BE2C (cell line): ENCODE results near the gene NMRAL1.

Experiments
- DNase-seq: peaks from one replicate; pipeline ENCODE4 v3.0.0-alpha.2; 2020
- H3K27me3 ChIP-seq: fragments of 250-450 bp; sonication (Bioruptor Pico); 2 replicates; pipeline ENCODE4 v1.5.1; 2020; ENCODE audit warnings: mild to moderate bottlenecking
- H3K36me3 ChIP-seq: fragments of 250-450 bp; sonication (Bioruptor Pico); 2 replicates; pipeline ENCODE4 v1.5.1; 2020; ENCODE audit warnings: mild to moderate bottlenecking
- H3K4me1 ChIP-seq: fragments of 250-450 bp; sonication (Bioruptor Pico); 2 replicates; pipeline ENCODE4 v1.5.1; 2020
- H3K4me3 ChIP-seq: 2 replicates; pipeline ENCODE4 v1.5.1; 2011; ENCODE audit warnings: low read depth, low read length
- H3K9me3 ChIP-seq: fragments of 250-450 bp; sonication (Bioruptor Pico); 2 replicates; pipeline ENCODE4 v1.5.1; 2020
- CTCF ChIP-seq: IDR thresholded peaks from 2 replicates; pipeline ENCODE4 v1.5.1; 2012; ENCODE audit warnings: mild to moderate bottlenecking, low read depth, low read length

NMRAL1 gene

DNA sequence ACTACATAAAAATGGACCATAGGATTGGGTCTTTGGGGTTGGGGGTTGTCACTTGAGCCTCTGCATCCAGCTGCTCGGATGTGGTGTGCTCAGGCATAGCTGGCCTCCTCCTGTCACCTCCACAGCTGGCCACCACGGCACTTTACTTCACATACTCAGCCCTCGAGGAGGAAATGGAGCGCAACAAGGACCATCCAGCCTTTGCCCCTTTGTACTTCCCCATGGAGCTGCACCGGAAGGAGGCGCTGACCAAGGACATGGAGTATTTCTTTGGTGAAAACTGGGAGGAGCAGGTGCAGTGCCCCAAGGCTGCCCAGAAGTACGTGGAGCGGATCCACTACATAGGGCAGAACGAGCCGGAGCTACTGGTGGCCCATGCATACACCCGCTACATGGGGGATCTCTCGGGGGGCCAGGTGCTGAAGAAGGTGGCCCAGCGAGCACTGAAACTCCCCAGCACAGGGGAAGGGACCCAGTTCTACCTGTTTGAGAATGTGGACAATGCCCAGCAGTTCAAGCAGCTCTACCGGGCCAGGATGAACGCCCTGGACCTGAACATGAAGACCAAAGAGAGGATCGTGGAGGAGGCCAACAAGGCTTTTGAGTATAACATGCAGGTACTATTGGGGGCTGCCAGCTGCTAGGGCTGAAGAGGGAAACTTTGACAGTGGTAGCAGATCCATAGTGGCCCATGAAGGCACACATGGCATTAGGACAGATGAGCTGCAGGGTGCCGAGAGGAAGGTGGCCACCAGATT, 33.3 kb upstream of the NMRAL1 start:
- no peak for DNase-seq
- TF ChIP-seq CTCF = no peak
- H3K4me1 ChIP-seq = no peaks in the 10 kb centered on the region
- no peak overlapping the region for H3K4me3 ChIP-seq
- H3K36me3 ChIP-seq = peaks cover 53% of the 10 kb centered on the region
- no peaks in the 10 kb centered on the region for H3K27me3 ChIP-seq
- no peaks in the 10 kb centered on the region for H3K9me3 ChIP-seq

DNA sequence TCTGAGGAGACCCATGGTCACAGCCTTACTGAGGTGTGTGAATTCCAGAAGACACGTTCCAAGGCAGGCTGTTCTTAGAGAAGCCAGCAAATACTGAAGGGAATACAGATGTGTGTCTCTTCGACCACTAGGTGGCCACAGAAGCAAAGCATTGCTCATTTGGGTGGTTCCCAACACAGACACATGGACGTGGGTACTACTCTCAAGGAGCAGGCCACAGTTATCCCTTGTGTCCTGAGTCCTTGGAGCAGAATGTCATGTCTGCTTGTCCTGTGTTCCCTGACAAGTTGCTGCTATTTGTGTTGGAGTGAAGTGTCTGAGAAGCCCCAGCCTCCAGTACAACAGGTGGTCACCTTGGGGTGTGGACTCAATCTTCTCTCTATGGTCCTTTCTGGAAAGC, 32.0 kb upstream of the NMRAL1 start:
- no peaks in the 10 kb centered on the region for H3K27me3 ChIP-seq
- no peaks in the 10 kb centered on the region for H3K9me3 ChIP-seq
- DNase-seq = peak; percentile 63
- H3K4me3 ChIP-seq = no peak overlapping the region
- no peaks in the 10 kb centered on the region for H3K4me1 ChIP-seq
- H3K36me3 ChIP-seq = peaks cover 41% of the 10 kb centered on the region
- TF ChIP-seq CTCF = peak; percentile 91

GRCh38 chr16:4505356-4506147, 31.1 kb upstream of the NMRAL1 start:
- DNase-seq = no peak
- H3K9me3 ChIP-seq = no peaks in the 10 kb centered on the region
- H3K27me3 ChIP-seq = no peaks in the 10 kb centered on the region
- H3K4me1 ChIP-seq = no peaks in the 10 kb centered on the region
- peaks cover 32% of the 10 kb centered on the region for H3K36me3 ChIP-seq
- no peak overlapping the region for H3K4me3 ChIP-seq
- no peak for TF ChIP-seq CTCF

DNA sequence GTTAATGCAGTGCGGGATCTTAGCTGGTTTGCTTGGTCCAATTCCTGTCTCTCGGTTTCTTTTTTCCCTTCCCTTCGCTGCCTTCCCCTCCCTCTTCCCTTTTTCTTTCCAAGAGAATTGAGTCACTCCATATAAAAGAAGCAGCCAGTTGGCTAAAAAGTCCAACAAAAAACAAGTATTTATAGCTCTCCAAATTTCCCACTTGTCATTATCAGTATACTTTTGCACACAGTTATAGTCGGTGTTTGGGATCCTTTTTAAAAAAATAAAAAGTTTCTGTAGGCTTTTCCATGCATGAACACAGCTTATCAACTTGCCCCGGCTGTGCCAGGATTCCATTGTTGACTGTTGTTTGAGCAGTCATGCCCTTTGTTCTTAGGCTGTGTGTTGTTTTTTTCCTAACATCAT, 26.6 kb upstream of the NMRAL1 start:
- no peak for DNase-seq

DNA sequence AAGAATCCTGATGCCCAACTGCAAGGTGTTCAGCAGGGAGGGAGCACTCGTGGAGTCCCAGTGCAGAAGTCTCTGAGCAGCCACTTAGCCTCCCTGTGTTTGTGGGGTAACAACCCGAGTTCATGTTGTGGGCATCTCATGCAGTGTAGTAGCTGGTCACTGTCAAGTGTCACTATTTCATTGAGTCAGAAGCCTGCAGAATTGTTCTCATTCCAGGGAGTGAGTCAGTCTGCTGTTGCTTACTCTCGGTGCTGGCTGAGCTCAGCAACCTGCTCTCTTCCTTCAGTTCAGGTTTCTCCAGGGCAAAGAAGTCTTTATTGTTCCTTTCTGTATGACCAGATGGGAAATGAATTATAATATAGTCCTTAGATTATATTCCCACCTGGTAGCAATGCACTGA, 25.8 kb upstream of the NMRAL1 start:
- no peak for TF ChIP-seq CTCF
- Histone ChIP-seq H3K4me1 (no peaks in the 10 kb centered on the region), H3K4me3 (no peak overlapping the region)

More for the DNA sequence above, 26.6 kb upstream of the NMRAL1 start:
- Histone ChIP-seq H3K4me3 (no peak overlapping the region), H3K9me3 (no peaks in the 10 kb centered on the region), H3K27me3 (no peaks in the 10 kb centered on the region), H3K4me1 (no peaks in the 10 kb centered on the region), H3K36me3 (no peaks in the 10 kb centered on the region; the same call in 1 of the 2 replicates)
- no peak for TF ChIP-seq CTCF

DNA sequence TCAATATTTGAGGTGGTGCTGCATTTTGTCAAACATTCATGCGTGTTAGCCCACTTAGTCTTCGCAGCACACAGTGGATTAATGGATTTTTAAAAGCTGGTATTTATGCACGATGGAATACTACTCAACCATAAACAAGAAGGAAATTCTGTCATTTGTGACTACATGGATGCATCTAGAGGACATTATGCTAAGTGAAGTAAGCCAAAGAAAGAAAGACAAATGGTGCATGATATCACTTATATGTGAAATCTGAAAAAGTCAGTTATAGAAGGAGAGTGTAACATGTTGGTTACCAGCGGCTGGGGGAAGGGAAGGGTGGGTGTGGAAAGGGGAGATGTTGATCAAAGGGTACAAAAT, 24.8 kb upstream of the NMRAL1 start:
- DNase-seq = no peak
- Histone ChIP-seq H3K36me3 (no peaks in the 10 kb centered on the region), H3K9me3 (no peaks in the 10 kb centered on the region), H3K4me3 (no peak overlapping the region), H3K27me3 (no peaks in the 10 kb centered on the region), H3K4me1 (no peaks in the 10 kb centered on the region)
- no peak for TF ChIP-seq CTCF

More for the DNA sequence above, 25.8 kb upstream of the NMRAL1 start:
- Histone ChIP-seq H3K27me3 (no peaks in the 10 kb centered on the region), H3K36me3 (no peaks in the 10 kb centered on the region; the same call in 1 of the 2 replicates), H3K9me3 (no peaks in the 10 kb centered on the region)
- no peak for DNase-seq
